Medulla oblongata (tissue), 1 donor: ENCODE data around the gene NANOS1.
"Not testable (repeated sequence)": the region's sequence is repeated elsewhere in the genome, so short reads cannot be mapped to it uniquely, and the experiment has no call there.

Experiments used
- DNase-seq: peaks from one replicate; pipeline ENCODE4 v3.0.0-alpha.2; 2015; ENCODE audit errors: extremely low spot score

The NANOS1 gene

DNA sequence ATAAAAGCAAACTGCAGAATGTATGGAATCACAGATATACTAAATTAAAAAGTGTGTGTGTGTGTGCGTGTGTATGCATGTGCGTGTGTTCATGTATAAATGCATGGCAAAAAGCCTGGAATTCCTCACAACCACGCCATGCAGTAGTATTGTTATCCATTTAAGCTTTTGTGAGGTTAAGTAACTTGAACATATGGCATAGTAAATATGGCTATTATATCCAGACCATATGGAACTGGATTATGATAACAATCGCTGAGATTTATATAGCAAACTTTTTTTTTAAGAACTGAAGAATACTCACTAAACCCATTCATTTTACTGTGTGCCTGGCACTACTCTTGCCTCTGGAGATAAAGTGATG is 22.3 kb upstream of the NANOS1 start:
- DNase-seq: no peak

DNA sequence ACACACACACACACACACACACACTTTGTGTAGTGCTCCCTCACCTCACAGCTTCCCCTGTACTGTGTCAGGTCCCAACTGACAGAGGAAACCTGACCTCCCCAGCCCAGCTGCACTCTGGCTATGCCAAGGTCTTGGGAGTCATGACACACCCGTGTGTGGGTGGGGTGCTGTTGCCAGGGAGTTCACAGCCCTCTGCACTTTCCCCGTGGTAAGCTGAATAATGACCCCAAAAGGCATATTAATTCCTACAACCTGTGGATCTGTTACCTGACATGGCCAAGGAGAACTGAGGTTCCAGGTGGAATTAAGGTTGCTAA is 8.9 kb upstream of the NANOS1 start:
- no peak for DNase-seq

GRCh38 chr10:119022846-119023552 is 6.5 kb upstream of the NANOS1 start:
- no peak for DNase-seq

- no peak for DNase-seq
Observed at GRCh38 chr10:119023553-119023868, 6.0 kb upstream of the NANOS1 start.

GRCh38 chr10:119024882-119025281 is 4.6 kb upstream of the NANOS1 start:
- DNase-seq: no peak

GRCh38 chr10:119025336-119025735 is 4.2 kb upstream of the NANOS1 start:
- peak; percentile 19 for DNase-seq

DNA sequence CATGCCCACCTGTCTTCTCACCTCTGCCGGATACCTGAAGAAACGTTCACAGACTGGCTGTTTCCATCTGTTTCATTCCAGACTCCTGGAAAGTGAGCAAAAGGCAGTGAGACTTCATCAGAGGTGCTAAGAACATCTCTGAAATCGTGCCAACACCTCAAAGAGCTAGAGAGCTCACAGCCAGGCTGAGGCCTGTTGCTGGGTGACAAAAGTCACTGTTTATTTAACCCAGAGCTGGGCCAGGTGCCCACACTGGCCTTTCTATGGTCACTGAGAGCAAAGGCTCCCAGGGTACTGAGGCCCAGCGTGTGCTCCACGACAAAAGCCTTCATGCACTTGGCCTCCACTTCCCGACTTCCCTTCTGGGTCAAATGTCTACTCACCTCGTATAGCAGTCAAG is 3.7 kb upstream of the NANOS1 start:
- DNase-seq: peak; percentile 73

DNA sequence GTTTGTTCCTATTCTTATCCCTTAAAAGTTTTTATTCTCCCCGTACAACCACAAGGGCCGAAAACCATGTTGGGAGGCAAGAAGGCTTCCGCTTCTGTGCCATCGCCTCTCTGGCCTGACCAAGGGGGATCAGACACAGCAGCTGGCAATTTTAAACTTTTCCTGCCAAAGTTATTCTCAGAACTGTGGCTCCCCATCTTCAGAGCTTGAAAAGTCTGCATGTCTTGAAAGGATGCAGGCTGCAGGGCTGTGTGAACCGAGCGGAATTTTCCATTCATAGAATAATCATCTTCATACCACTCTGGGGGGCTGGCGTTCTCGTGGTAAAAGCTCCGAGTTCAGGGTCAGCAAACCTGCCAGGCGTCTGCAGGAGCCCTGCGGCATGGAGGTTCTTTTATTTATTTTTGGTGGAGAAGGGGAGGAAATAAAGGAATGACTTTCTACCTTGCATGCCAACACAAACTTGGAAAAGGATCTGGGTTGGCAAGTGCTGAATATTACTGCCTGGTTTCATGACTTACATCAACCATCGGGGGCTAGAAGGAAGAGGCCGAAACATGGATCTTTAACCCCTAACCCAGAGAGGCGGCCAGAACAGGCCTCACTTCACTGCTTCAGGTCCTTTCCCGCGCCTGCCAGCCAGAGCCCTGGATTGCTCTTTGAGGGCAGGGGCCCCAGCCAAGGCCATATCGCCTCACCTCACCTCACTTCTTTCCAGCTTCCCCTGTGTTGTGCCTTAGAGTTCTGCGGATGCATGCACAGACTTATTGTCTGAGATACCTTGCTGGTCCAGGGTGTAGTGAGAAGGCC is 3.0 kb upstream of the NANOS1 start:
- peak; percentile 7 for DNase-seq

DNA sequence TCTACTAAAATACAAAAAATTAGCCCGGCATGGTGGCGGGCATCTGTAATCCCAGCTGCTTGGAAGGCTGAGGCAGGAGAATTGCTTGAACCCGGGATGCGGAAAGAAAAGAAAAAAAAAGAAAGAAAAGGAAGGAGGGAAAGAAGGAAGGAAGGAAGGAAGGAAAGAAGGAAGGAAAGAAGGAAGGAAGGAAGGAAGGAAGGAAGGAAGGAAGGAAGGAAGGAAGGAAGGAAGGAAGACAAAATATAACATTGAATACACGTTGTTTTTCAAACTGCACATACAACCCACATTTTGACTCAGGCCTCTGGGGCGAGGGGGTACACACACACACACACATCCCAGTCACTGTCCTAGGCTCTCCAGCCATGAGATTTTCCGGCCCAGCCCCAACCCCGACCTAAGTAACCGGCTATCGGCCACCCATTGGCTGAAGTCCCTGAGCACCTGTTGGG is 1.0 kb upstream of the NANOS1 start:
- DNase-seq: not testable (repeated sequence)

DNA sequence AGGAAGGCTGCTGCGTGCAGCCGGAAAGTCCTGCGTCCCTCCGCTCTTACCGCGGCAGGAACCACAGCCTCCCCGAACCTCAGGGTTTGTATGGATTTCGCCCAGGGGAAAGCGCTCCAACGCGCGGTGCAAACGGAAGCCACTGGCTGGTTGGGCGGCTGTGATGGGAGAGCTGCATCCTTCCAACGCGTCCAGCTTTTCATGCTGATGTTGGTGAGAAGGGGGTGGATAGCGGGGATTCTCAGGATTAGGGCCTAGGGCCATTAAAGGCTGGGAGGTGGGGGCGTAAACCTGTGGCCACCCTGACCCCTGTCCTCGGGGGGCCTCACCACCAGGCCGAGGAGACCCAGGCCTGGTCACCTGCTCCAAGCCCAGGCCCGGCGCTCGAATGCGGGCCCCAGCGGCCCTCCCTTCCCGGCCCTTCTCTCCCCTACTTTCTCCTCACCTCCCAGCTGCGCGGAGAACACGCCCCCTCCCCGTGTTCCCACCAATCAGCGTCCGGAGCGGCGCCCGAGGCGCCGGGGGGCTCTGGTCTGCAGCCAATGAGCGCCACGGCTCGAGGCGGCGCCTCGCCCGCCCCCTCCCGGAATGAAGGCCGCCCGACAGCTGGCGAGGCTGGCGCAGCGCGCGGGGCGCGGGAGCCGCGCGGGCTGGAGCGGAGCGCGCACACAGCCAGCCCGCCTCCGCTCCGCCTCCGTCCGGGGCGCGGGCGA is 458 bp upstream of the NANOS1 start:
- peak; percentile 87 for DNase-seq

DNA sequence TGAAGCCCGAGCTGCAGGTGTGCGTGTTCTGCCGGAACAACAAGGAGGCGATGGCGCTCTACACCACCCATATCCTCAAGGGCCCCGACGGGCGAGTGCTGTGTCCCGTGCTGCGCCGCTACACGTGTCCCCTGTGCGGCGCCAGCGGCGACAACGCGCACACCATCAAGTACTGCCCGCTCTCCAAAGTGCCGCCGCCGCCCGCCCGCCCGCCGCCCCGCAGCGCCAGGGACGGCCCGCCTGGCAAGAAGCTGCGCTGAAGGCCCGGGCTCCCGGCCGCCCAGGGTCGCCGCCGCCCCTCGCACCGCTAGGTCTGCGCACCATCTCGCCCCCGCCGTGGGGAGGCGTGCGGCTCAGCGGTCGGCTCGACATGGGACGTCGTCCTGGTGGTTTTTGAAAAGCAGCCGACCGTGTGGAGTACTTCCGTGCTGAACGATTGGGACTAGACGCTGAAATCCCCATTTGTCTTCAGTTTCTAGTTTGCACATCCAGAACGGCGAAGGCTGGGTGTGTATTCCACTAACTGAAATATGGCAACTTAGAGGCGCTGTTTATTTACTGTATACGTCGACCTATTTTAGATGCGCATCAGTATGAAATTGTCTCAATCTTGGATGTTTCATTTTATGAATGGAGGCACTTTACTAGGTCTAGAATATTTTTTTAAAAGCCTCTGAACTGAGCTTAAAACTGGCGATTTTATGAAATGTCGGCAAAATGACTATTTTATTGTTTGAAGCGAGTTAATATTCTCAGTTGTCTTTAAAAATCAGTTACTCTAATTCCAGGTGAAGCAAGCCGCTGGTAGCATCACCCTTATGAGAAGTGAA is 1.1 kb downstream of the NANOS1 start:
- DNase-seq: peak; percentile 9

DNA sequence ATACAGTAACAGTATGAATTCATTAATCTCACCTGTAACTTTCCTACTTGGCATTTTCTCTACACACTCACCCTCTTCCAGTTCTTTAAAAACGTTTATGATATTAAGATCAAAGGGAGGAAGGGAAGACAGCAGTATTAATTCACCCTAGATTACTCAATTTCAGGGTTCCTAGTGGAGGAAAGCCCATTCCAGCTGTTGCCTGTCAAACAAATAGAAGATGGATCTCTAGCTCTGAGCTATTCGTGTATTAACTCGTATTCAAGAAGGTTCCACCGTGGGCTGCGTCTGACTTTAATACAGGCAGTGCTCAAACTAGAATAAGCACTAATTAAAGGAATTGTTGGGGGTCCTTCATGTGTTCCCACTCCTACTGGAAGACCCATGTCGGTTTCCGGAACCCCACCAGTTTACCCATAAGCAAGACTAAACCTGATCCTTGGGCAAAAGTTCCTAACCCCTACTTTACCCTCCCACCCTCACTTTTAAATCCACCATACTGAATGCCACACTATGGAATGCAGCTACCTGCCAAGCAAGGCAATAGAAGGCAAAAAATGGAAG is 2.1 kb downstream of the NANOS1 start:
- no peak for DNase-seq

DNA sequence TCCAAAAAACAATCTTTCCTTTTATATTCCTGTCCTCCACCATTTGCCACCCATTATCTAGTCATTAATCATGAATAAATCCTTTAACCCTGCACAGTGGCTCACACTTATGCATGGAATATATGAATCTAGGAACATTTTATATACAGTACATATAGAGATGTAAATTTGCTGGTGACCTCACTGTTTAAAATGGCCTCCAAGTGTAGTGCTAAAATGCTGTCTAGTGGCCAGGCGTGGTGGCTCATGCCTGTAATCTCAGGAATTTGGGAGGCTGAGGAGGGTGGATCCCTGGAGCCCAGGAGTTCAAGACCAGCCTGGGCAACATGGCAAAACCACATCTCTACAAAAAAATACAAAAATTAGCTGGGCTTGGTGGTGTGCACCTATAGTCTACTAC is 9.6 kb downstream of the NANOS1 start:
- no peak for DNase-seq

- no peak for DNase-seq
Observed at GRCh38 chr10:119041326-119041725, 11.8 kb downstream of the NANOS1 start.

GRCh38 chr10:119042169-119042568 is 12.7 kb downstream of the NANOS1 start:
- DNase-seq: no peak

DNA sequence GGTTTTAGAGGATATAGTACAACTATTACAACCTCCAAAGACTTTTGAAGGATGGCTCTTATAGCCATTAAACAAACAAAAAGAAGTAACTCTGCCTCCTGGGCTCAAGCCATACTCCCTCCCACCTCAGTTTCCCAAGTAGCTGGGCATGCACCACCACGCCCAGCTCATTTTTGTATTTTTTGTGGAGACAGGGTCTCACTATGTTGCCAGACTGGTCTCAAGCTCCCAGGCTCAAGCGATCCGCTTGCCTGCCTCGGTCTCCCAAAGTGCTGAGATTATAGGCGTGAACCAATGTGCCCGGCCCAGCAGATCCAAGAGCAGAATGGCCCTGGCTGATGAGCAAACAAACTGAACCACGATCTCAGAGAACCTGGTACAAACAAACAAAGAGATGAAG is 16.0 kb downstream of the NANOS1 start:
- DNase-seq: no peak

GRCh38 chr10:119049361-119049760 is 19.8 kb downstream of the NANOS1 start:
- no peak for DNase-seq

GRCh38 chr10:119049777-119050176 is 20.3 kb downstream of the NANOS1 start:
- DNase-seq: no peak

GRCh38 chr10:119051775-119052174 is 22.3 kb downstream of the NANOS1 start:
- no peak for DNase-seq

DNA sequence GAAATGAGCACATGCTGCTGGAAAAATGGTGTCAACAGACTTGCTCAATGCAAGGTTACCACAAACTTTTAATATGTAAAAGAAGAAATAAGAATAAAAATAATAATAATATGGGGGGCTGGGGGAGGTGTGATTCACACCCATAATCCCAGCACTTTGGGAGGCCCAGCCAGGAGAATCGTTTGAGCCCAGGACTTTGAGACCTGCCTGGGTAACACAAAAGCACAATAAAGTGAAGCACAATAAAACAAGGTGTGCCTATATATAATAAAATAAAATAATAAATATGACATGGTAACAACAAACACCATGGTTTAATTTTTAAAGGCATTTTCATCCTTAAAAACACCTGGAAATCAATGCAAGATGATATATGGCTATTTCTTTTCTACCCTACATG is 26.0 kb downstream of the NANOS1 start:
- DNase-seq: no peak

DNA sequence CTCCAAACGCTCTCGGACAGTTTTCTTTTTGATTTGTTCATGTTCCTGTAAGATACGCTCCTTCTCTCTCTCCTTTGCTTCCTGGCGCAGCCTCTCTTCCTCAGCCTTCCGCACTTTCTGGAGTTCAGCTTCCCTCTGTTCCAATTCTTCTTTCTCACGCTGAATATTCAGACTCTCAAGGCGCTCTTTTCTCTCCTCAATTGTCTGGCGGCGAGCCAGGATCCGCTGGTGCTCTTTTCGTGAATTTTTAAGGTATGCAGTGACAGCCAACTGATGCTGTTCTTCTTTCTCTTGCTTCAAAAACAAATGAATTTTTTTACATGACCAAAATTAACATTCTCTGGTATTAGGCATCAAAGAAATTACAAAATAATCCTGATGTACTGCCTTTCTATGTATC is 28.5 kb downstream of the NANOS1 start:
- DNase-seq: no peak

- no peak for DNase-seq
Observed at GRCh38 chr10:119059557-119059956, 30.0 kb downstream of the NANOS1 start.
